ENCODE measurements around the gene UQCRH.
A peak's percentile ranks its signal among the peaks of the same experiment; 100 is the strongest.
"Not testable (repeated sequence)": the region's sequence is repeated elsewhere in the genome, so short reads cannot be mapped to it uniquely, and the experiment has no call there.

The UQCRH gene

GRCh38 chr1:46333300-46334029, 30.0 kb downstream of the UQCRH start:
- peak; percentile 34 for DNase-seq (ENCODE audit: insufficient read length, low spot score)
- no peak for FAIRE-seq
- peak; percentile 58 for TF ChIP-seq CTCF (IDR thresholded peaks at IDR 0.05; ENCODE audit: insufficient read depth, missing control alignments)

- DNase-seq (ENCODE audit: insufficient read length, low spot score) (no peak), FAIRE-seq (no peak)
- no peak for TF ChIP-seq CTCF (IDR thresholded peaks at IDR 0.05; ENCODE audit: insufficient read depth, missing control alignments)
These were observed 30.5 kb downstream of the UQCRH start for GRCh38 chr1:46334030-46334384.

GRCh38 chr1:46335081-46335480, 31.6 kb downstream of the UQCRH start:
- FAIRE-seq, result no peak
- no peak for TF ChIP-seq CTCF (IDR thresholded peaks at IDR 0.05; ENCODE audit: insufficient read depth, missing control alignments)
- DNase-seq (ENCODE audit: insufficient read length, low spot score), result no peak

GRCh38 chr1:46337409-46337808, 33.9 kb downstream of the UQCRH start:
- not testable (repeated sequence) for FAIRE-seq; DNase-seq (ENCODE audit: insufficient read length, low spot score)

GRCh38 chr1:46340404-46341221, 37.1 kb downstream of the UQCRH start, which contains the start of gene NSUN4:
Gene NSUN4, plus strand, starts transcription at chr1:46340807. Its CDS starts 20 bp downstream, at chr1:46340827.
- DNase-seq (ENCODE audit: insufficient read length, low spot score) (peak; percentile 76), FAIRE-seq (peak; percentile 55)
- TF ChIP-seq CTCF (IDR thresholded peaks at IDR 0.05; ENCODE audit: insufficient read depth, missing control alignments), result peak; percentile 78

- FAIRE-seq, result no peak
- DNase-seq (ENCODE audit: insufficient read length, low spot score), result no peak
- TF ChIP-seq CTCF (IDR thresholded peaks at IDR 0.05; ENCODE audit: insufficient read depth, missing control alignments), result no peak
These were observed 38.0 kb downstream of the UQCRH start for GRCh38 chr1:46341222-46342083.

GRCh38 chr1:46342084-46342656, 38.7 kb downstream of the UQCRH start:
- no peak for TF ChIP-seq CTCF (IDR thresholded peaks at IDR 0.05; ENCODE audit: insufficient read depth, missing control alignments)
- FAIRE-seq (no peak), DNase-seq (ENCODE audit: insufficient read length, low spot score) (no peak)
